HepG2 (cell line): ENCODE results near the gene B3GNT5. TPM values are rescaled to one million over a fixed set of nuclear protein-coding genes. Genes with fewer than 3 reads are reported as not detected.

Experiments used
- ATAC-seq: fragments of 200-7000 bp; cut with Tn5 transposase; 3 replicates; pipeline ENCODE4 v1.9.1; 2020; ENCODE audit warnings: mild to moderate bottlenecking, moderate library complexity
- BruUV-seq: library from RNA; stranded (reverse); fragments of 400-500 nt; replicated peaks from 2 replicates; lab custom pipeline; 2021; lab: Mats Ljungman, UMichigan
- CTCF ChIA-PET: fragments of 300-600 bp; formaldehyde crosslinking; extraction: SDS; loops from one replicate; lab custom pipeline; 2021; ENCODE audit warnings: low total read pairs, inconsistent platforms, low intra/inter-chr PET ratio; lab: Yijun Ruan, JAX
- POLR2A ChIA-PET: fragments of 350-600 bp; sonication (Branson Sonifier 250); formaldehyde crosslinking; loops from one replicate; lab custom pipeline; 2020; ENCODE audit warnings: antibody characterized with exemption, inconsistent platforms; lab: Yijun Ruan, JAX
- DNase-seq: peaks from one replicate; pipeline ENCODE4 v3.0.0-alpha.2; 2015; ENCODE audit warnings: low spot score
- FAIRE-seq: peaks from 3 replicates; lab custom pipeline; 2011; peaks lifted over from hg19 to GRCh38; lab: Jason Lieb, UNC
- H2AFZ ChIP-seq: one replicate; pipeline ENCODE4 v1.6.1; 2011; ENCODE audit warnings: low read length, inconsistent platforms
- H3K27ac ChIP-seq: fragments of 300-600 bp; 3 replicates; pipeline ENCODE4 v1.8.0; 2011; ENCODE audit warnings: mixed run types, mild to moderate bottlenecking, mixed read lengths, low read length, inconsistent platforms; ENCODE audit not compliant: insufficient read depth; ENCODE audit errors: extremely low read length
- H3K27me3 ChIP-seq, 2 experiments: fragments of 200-600 bp in 1 of 2; 2 replicates in 1 of 2; 3 replicates in 1 of 2; pipeline versions ENCODE4 v1.6.0 to v1.8.0; 2011; ENCODE audit warnings: low read length in 2 of 2, mild to moderate bottlenecking in 2 of 2, moderate library complexity in 2 of 2, inconsistent platforms in 1 of 2; ENCODE audit not compliant: insufficient read depth in 2 of 2, control insufficient read depth in 1 of 2
- H3K36me3 ChIP-seq, 2 experiments: fragments of 200-600 bp in 1 of 2; replicated peaks in 1 of 2; 2 replicates in 1 of 2; 3 replicates in 1 of 2; pipeline versions ENCODE4 v1.5.1 to v1.8.0; 2011; ENCODE audit warnings: low read length in 2 of 2, inconsistent platforms in 1 of 2; ENCODE audit not compliant: insufficient read depth in 2 of 2, control insufficient read depth in 1 of 2
- H3K4me1 ChIP-seq: 2 replicates; pipeline ENCODE4 v1.5.1; 2012; ENCODE audit warnings: low read length, inconsistent platforms; ENCODE audit not compliant: insufficient read depth
- H3K4me2 ChIP-seq: 2 replicates; pipeline ENCODE4 v1.6.0; 2011; ENCODE audit warnings: low read depth, low read length, inconsistent platforms
- H3K4me3 ChIP-seq, 3 experiments: fragments of 200-600 bp in 1 of 3; sonication (generic), shearing (Covaris generic) in 1 of 3; replicated peaks in 1 of 3; 2 replicates each; pipeline ENCODE4 v1.5.1; 2011 to 2016; ENCODE audit warnings: low read length in 3 of 3, inconsistent platforms in 2 of 3, low read depth in 2 of 3, mild to moderate bottlenecking in 2 of 3, control low read depth in 1 of 3, mixed read lengths in 1 of 3; ENCODE audit not compliant: insufficient read depth in 1 of 3
- H3K79me2 ChIP-seq: one replicate; pipeline ENCODE4 v1.6.1; 2011; ENCODE audit warnings: low read length, inconsistent platforms; ENCODE audit not compliant: insufficient read depth
- H3K9ac ChIP-seq: 2 replicates; pipeline ENCODE4 v1.6.0; 2011; ENCODE audit warnings: mild to moderate bottlenecking, low read depth, low read length, inconsistent platforms; ENCODE audit not compliant: insufficient read depth
- H3K9me3 ChIP-seq: 2 replicates; pipeline ENCODE4 v1.5.1; 2012; ENCODE audit warnings: mild to moderate bottlenecking, low read length
- H4K20me1 ChIP-seq: 2 replicates; pipeline ENCODE4 v1.6.0; 2011; ENCODE audit warnings: inconsistent platforms, mild to moderate bottlenecking, low read length, moderate library complexity; ENCODE audit not compliant: insufficient read depth
- DBP ChIP-seq: sonication (generic); formaldehyde crosslinking; IDR thresholded peaks from 2 replicates; pipeline ENCODE4 v1.4.0; 2020; ENCODE audit warnings: missing genetic modification reagents; ENCODE audit errors: not compliant biosample characterization
- ERF ChIP-seq: IDR thresholded peaks from 2 replicates; pipeline ENCODE4 v1.6.1; 2018; ENCODE audit warnings: missing biosample characterization, missing genetic modification reagents
- FOXM1 ChIP-seq: sonication (generic); formaldehyde crosslinking; IDR thresholded peaks from 2 replicates; pipeline ENCODE4 v1.5.0; 2020; ENCODE audit warnings: missing genetic modification reagents
- HNRNPH1 ChIP-seq: fragments of 200-400 bp; formaldehyde crosslinking; optimal IDR thresholded peaks from 2 replicates; pipeline ENCODE3; 2017; ENCODE audit warnings: mild to moderate bottlenecking, low read depth, low read length
- HNRNPLL ChIP-seq: fragments of 200-400 bp; formaldehyde crosslinking; IDR thresholded peaks from 2 replicates; pipeline ENCODE4 v1.6.1; 2017; ENCODE audit warnings: mild to moderate bottlenecking, low read depth, low read length; ENCODE audit not compliant: poor library complexity, severe bottlenecking
- JDP2 ChIP-seq: sonication (generic); formaldehyde crosslinking; IDR thresholded peaks from 2 replicates; pipeline ENCODE4 v1.8.1; 2022; ENCODE audit warnings: missing genetic modification reagents, borderline replicate concordance
- KLF11 ChIP-seq: IDR thresholded peaks from 2 replicates; pipeline ENCODE4 v1.6.1; 2016; ENCODE audit warnings: missing compliant biosample characterization
- LCORL ChIP-seq, 2 experiments: fragments of 450-650 bp in 1 of 2; sonication (generic) in 1 of 2; formaldehyde crosslinking in 1 of 2; IDR thresholded peaks; 2 replicates each; pipeline versions ENCODE4 v1.5.0 to v1.6.1; 2017 to 2020; ENCODE audit warnings: antibody characterized with exemption in 1 of 2, missing genetic modification reagents in 1 of 2
- MIER3 ChIP-seq: IDR thresholded peaks from 2 replicates; pipeline ENCODE4 v1.6.1; 2016; ENCODE audit warnings: missing compliant biosample characterization, borderline replicate concordance
- PHF21A ChIP-seq: sonication (generic); formaldehyde crosslinking; IDR thresholded peaks from 2 replicates; pipeline ENCODE4 v1.5.0; 2020; ENCODE audit warnings: mild to moderate bottlenecking, missing genetic modification reagents
- POGK ChIP-seq: sonication (generic); formaldehyde crosslinking; conservative IDR thresholded peaks from 2 replicates; pipeline ENCODE4 v1.8.0; 2022; ENCODE audit warnings: mild to moderate bottlenecking, moderate library complexity, missing genetic modification reagents
- SOX5 ChIP-seq: IDR thresholded peaks from 2 replicates; pipeline ENCODE4 v1.6.1; 2016; ENCODE audit warnings: borderline replicate concordance
- SSRP1 ChIP-seq: IDR thresholded peaks from 2 replicates; pipeline ENCODE4 v1.6.1; 2016; ENCODE audit warnings: control low read depth
- TEF ChIP-seq: sonication (generic); formaldehyde crosslinking; IDR thresholded peaks from 2 replicates; pipeline ENCODE4 v1.5.0; 2020; ENCODE audit warnings: missing genetic modification reagents
- THAP11 ChIP-seq: IDR thresholded peaks from 2 replicates; pipeline ENCODE4 v1.6.1; 2016; ENCODE audit warnings: missing biosample characterization, missing genetic modification reagents
- ZNF329 ChIP-seq: sonication (generic); formaldehyde crosslinking; IDR thresholded peaks from 2 replicates; pipeline ENCODE4 v1.9.0; 2021; ENCODE audit warnings: low read depth, mild to moderate bottlenecking, missing genetic modification reagents
- ZNF331 ChIP-seq: sonication (generic); formaldehyde crosslinking; IDR thresholded peaks from 2 replicates; pipeline ENCODE4 v1.4.0; 2020; ENCODE audit warnings: missing genetic modification reagents
- ZNF619 ChIP-seq: sonication (generic); formaldehyde crosslinking; IDR thresholded peaks from 2 replicates; pipeline ENCODE4 v1.4.0; 2020; ENCODE audit warnings: mild to moderate bottlenecking, missing genetic modification reagents
- ZNF746 ChIP-seq: sonication (generic); formaldehyde crosslinking; IDR thresholded peaks from 2 replicates; pipeline ENCODE4 v1.8.0; 2022; ENCODE audit warnings: mild to moderate bottlenecking, missing genetic modification reagents
- WGBS: methylation state at CpG from one replicate; pipeline ENCODE4 v1.1.6; 2017; ENCODE audit warnings: low lambda C conversion rate; 5-methylcytosine and 5-hydroxymethylcytosine counted together
- in situ Hi-C: cut with HindIII; loops from 2 replicates; pipeline ENCODE4 v1.10.0; 2017; ENCODE audit warnings: low pct_unique_long_range_greater_than_20kb; ENCODE audit not compliant: extremely low pct_ligation_motif_present
- intact Hi-C: fragments of 100-400 bp; cut with micrococcal nuclease; formaldehyde crosslinking; loops from one replicate; pipeline ENCODE4 v1.10.0; 2022; ENCODE audit not compliant: unreplicated experiment
- polyA plus RNA-seq, 8 experiments: library from polyadenylated mRNA; depleted of rRNA in 3 of 8; stranded (reverse) in 7 of 8; unstranded in 1 of 8; fragments of >200 nt; fragmentation: Illumina TruSeq in 4 of 8; extraction: Trizol in 4 of 8; gene quantifications; 2 replicates each; pipeline versions ENCODE4 v1.2.1 to v1.2.3, GENCODE V29; 2011 to 2016; ENCODE audit warnings: low read depth in 4 of 8, missing spikeins in 1 of 8, mixed read lengths in 1 of 8; ENCODE audit not compliant: insufficient read depth in 1 of 8
- total RNA-seq, 5 experiments: library from RNA; depleted of rRNA; stranded (reverse); fragments of >200 nt; fragmentation: Illumina TruSeq; extraction: Trizol; gene quantifications; 2 replicates each; pipeline ENCODE4 v1.2.3, GENCODE V29; 2016; ENCODE audit warnings: low read depth in 1 of 5

The B3GNT5 gene
- total and polyA plus RNA-seq, 2 of the 13 experiments (the other 11 are each of a cell fraction or from before 2014, with no cell fraction given), result not detected

GRCh38 chr3:183252118-183252782 lies 803 bp upstream of the B3GNT5 start:
- 66% methylated on average over 5 of the region's 5 CpGs for WGBS
- CTCF ChIA-PET, result no interaction called here
- H3K4me3 ChIP-seq, result no peak overlapping the region
- no TSS peak for BruUV-seq
- POLR2A ChIA-PET, result no interaction called here
- intact Hi-C loops (loop anchor here (5.0 kb wide), 1 partner anchor 130 kb away; no protein-coding TSS in a partner anchor), in situ Hi-C loops (no loop called here)
- H3K9ac ChIP-seq, result no peak overlapping the region
- TF ChIP-seq LCORL (IDR thresholded peaks at IDR 0.05) (no peak), LCORL (CRISPR knock-in tag; IDR thresholded peaks at IDR 0.05) (no peak), JDP2 (no peak), HNRNPLL (no peak), ZNF331 (CRISPR knock-in tag) (no peak), ZNF329 (CRISPR knock-in tag) (no peak), KLF11 (CRISPR knock-in tag) (no peak), ZNF746 (no peak), HNRNPH1 (no peak), SSRP1 (CRISPR knock-in tag) (no peak), MIER3 (CRISPR knock-in tag) (no peak), DBP (no peak), SOX5 (CRISPR knock-in tag) (no peak), THAP11 (CRISPR knock-in tag) (no peak), FOXM1 (CRISPR knock-in tag) (no peak), PHF21A (CRISPR knock-in tag) (no peak), POGK (CRISPR knock-in tag) (no peak), TEF (CRISPR knock-in tag) (no peak), ERF (CRISPR knock-in tag) (no peak), ZNF619 (CRISPR knock-in tag) (no peak)
- H3K9me3 ChIP-seq, result no peaks in the 10 kb centered on the region
- FAIRE-seq (no peak), ATAC-seq (no peak), DNase-seq (no peak)
- no peaks in the 10 kb centered on the region for H3K36me3 ChIP-seq
- no peak overlapping the region for H3K4me2 ChIP-seq
- no peaks in the 10 kb centered on the region for H3K79me2 ChIP-seq
- H2AFZ ChIP-seq, result no peak overlapping the region
- H3K27ac ChIP-seq, result no peak overlapping the region
- H3K27me3 ChIP-seq, result peaks cover 5 to 63% of the 10 kb centered on the region in 2 experiments; a peak in 3 of 5 replicates
- no peaks in the 10 kb centered on the region for H4K20me1 ChIP-seq
- H3K4me1 ChIP-seq, result peaks cover 12% of the 10 kb centered on the region
